Measurements from ENCODE around the gene SLC9A9.

- TF ChIP-seq CTCF (IDR thresholded peaks at IDR 0.05) (no peak), POLR2A (IDR thresholded peaks at IDR 0.05) (no peak)
Measured at GRCh38 chr3:143824735-143825385, 23.4 kb downstream of the SLC9A9 start.

Data from right lobe of liver (tissue), 4 donors.